Tibial artery (tissue), 4 donors: Measurements from ENCODE around the gene CPNE4.

ENCODE experiments used
- DNase-seq, 2 donors: peaks; one replicate each; pipeline ENCODE4 v3.0.0-alpha.2; 2019
- H3K27ac ChIP-seq, 2 donors: fragments of 200-600 bp; sonication (generic) in 1 of 2; 1 replicate in 1 of 2; 2 replicates in 1 of 2; pipeline ENCODE4 v1.5.1; 2018 to 2019; ENCODE audit warnings: mild to moderate bottlenecking in 1 of 2
- H3K27me3 ChIP-seq, 2 donors: fragments of 200-600 bp; sonication (generic) in 1 of 2; one replicate each; pipeline versions ENCODE4 v1.5.1 to v1.6.0; 2016 to 2019
- H3K36me3 ChIP-seq, 3 donors: fragments of 200-600 bp; sonication (generic) in 2 of 3; one replicate each; pipeline ENCODE4 v1.5.1; 2016 to 2019; ENCODE audit warnings: mild to moderate bottlenecking in 2 of 3
- H3K4me1 ChIP-seq, 4 donors: fragments of 200-600 bp; sonication (generic) in 2 of 4; 1 replicate in 3 of 4; 2 replicates in 1 of 4; pipeline ENCODE4 v1.5.1; 2016 to 2019
- H3K4me3 ChIP-seq, 2 donors: fragments of 200-600 bp; sonication (generic) in 1 of 2; 1 replicate in 1 of 2; 2 replicates in 1 of 2; pipeline ENCODE4 v1.5.1; 2018 to 2019; ENCODE audit warnings: mild to moderate bottlenecking in 2 of 2
- H3K9me3 ChIP-seq, 3 donors: fragments of 200-600 bp; sonication (generic) in 1 of 3; one replicate each; pipeline ENCODE4 v1.5.1; 2016 to 2019
- intact Hi-C: fragments of 100-400 bp; cut with DNase I; formaldehyde crosslinking; loops from one replicate; pipeline ENCODE4 v1.15.0; 2023; ENCODE audit warnings: low total_unique reads
- TF ChIP-seq, protein P1 (sequence below), 2 experiments: fragments of 200-600 bp in 1 of 2; fragments of 450-650 bp in 1 of 2; IDR thresholded peaks; one replicate each; pipeline ENCODE4 v1.5.1; 2017 to 2019; ENCODE audit warnings: antibody characterized with exemption in 2 of 2, mild to moderate bottlenecking in 1 of 2, moderate library complexity in 1 of 2

The CPNE4 gene

DNA sequence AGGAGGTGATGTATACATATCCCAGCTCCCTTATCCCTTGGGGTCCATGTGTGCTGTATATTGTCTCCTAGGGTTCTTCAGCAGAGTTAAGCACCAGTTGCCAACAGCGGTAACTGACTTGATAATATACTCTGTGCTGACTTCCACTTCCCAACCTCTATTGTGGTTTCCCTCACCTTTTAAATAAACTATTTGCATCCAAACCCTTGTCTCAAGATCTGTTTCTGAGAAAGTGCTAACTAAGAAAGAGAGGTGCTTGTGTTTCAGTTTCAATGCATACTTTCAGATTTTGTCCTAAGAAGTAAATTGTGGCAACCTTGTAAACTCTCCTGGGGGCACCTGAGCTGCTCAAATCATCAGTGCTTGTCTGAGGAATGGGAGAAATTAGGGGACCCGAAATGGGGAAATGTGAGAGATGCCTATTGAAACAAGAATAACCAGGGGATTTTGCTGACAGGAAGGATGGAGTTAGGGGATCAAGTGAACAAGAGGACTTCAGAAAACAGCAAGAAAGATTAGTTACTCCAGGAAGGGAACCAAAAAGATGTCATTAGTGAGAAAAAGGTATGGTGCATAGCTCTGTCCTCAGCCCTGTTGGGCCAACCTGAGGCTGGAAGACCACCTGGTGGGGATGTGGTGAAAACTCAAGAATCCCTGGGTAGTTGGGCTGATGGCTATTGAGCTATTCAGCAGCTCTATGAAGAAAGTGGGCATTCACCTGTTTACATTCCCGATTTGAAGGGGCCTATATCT lies 481.1 kb downstream of the CPNE4 start:
- TF ChIP-seq, protein P1, sequence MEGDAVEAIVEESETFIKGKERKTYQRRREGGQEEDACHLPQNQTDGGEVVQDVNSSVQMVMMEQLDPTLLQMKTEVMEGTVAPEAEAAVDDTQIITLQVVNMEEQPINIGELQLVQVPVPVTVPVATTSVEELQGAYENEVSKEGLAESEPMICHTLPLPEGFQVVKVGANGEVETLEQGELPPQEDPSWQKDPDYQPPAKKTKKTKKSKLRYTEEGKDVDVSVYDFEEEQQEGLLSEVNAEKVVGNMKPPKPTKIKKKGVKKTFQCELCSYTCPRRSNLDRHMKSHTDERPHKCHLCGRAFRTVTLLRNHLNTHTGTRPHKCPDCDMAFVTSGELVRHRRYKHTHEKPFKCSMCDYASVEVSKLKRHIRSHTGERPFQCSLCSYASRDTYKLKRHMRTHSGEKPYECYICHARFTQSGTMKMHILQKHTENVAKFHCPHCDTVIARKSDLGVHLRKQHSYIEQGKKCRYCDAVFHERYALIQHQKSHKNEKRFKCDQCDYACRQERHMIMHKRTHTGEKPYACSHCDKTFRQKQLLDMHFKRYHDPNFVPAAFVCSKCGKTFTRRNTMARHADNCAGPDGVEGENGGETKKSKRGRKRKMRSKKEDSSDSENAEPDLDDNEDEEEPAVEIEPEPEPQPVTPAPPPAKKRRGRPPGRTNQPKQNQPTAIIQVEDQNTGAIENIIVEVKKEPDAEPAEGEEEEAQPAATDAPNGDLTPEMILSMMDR (IDR thresholded peaks at IDR 0.05): no peak
- intact Hi-C loops: no loop called here
- H3K4me1 ChIP-seq: no peaks in the 10 kb centered on the region

DNA sequence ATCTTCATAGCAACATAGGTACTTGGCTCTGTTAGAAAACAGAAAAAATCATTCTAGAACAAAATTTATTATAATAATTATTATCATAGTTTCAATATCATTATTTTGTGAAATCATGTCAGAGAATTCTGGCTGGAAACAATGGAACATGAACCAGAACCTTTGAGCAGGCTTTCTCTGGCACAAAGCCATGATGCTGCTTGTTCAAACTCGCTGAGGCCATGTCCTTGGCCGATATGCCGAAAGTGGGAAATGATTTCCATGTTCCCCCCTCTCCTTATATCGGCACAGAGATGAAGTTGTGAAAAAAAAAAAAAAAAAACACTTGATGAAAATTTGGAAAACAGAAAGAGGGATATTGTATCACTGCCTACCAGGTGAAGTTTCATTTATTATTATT lies 483.1 kb downstream of the CPNE4 start:
- TF ChIP-seq, protein P1 (IDR thresholded peaks at IDR 0.05): no peak
- no peak for DNase-seq
- Histone ChIP-seq H3K27me3 (no peaks in the 10 kb centered on the region), H3K4me3 (no peak overlapping the region), H3K4me1 (no peaks in the 10 kb centered on the region), H3K36me3 (no peaks in the 10 kb centered on the region), H3K27ac (no peak overlapping the region), H3K9me3 (no peaks in the 10 kb centered on the region)
- intact Hi-C loops: no loop called here

More for the DNA sequence above, 481.1 kb downstream of the CPNE4 start:
- no peaks in the 10 kb centered on the region for H3K36me3 ChIP-seq
- no peaks in the 10 kb centered on the region for H3K9me3 ChIP-seq
- H3K27me3 ChIP-seq: no peaks in the 10 kb centered on the region
- no peak for DNase-seq
- no peak overlapping the region for H3K27ac ChIP-seq
- no peak overlapping the region for H3K4me3 ChIP-seq

DNA sequence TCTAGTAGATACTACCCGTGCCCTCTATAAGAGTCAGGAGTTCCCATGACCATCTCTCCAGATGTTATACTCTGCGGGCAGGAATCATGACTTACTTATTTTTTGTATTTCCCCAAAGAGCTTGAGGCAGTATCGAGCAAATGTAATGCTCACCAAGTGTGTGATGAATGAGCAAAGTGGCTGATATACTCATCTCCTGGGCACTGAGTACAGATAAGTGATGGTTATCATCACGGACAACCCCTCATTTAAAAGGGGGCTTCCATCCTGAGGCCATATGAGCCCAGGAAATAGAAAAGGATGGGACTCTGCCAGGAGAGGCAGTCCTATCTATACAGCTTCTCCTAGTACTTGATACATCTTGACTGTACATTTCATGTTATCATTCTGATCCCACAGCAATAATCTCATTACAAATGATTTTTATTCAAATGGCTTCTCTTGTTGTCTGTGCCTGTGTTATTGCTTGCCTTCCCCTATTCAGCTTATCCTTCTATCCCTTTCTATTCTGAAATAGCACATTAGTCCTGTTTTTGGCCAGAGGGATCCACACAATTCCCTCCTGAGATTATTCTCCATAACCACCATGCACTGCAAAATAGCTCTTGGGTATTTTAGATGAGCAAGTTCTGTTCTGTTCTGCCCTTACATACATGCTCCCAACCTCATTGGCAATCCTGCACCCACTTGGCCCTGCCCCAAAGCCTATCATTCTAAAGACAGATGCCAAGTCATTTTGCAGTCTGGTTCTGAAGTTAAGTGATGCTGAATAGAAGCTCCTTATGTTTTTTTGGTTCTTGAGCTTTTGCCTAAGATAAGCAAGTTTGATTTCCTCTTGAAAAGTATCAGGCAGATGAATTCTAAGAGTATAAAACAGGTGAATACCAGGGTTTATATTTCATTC lies 484.0 kb downstream of the CPNE4 start:
- no peaks in the 10 kb centered on the region for H3K36me3 ChIP-seq
- H3K27me3 ChIP-seq: no peaks in the 10 kb centered on the region
- TF ChIP-seq, protein P1 (IDR thresholded peaks at IDR 0.05): no peak
- no peak overlapping the region for H3K4me3 ChIP-seq
- H3K9me3 ChIP-seq: no peaks in the 10 kb centered on the region
- no peak overlapping the region for H3K27ac ChIP-seq
- DNase-seq: no peak
- H3K4me1 ChIP-seq: no peaks in the 10 kb centered on the region
- intact Hi-C loops: no loop called here

DNA sequence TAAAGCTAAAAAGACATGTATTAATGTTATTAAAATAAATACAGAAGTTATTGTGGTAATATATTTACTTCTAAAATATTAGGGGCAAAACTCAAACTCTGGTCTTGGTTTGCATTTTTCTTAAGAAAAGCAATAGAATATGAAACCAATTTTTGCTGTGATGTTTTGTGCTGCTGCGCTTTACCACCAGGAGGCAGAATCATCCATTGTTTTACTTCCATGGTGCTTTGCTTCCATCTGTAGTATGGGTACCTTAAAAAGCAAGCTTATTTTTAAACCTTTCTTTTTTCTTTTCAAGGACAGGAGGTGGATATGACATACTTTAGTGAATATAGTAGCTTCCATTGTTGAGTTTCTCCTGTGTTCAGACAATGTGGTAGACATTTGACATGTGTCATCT lies 485.5 kb downstream of the CPNE4 start:
- intact Hi-C loops: no loop called here
- DNase-seq: no peak
- no peaks in the 10 kb centered on the region for H3K9me3 ChIP-seq
- TF ChIP-seq, protein P1 (IDR thresholded peaks at IDR 0.05): no peak
- H3K27ac ChIP-seq: no peak overlapping the region
- H3K27me3 ChIP-seq: no peaks in the 10 kb centered on the region
- no peaks in the 10 kb centered on the region for H3K4me1 ChIP-seq
- no peaks in the 10 kb centered on the region for H3K36me3 ChIP-seq
- H3K4me3 ChIP-seq: no peak overlapping the region

DNA sequence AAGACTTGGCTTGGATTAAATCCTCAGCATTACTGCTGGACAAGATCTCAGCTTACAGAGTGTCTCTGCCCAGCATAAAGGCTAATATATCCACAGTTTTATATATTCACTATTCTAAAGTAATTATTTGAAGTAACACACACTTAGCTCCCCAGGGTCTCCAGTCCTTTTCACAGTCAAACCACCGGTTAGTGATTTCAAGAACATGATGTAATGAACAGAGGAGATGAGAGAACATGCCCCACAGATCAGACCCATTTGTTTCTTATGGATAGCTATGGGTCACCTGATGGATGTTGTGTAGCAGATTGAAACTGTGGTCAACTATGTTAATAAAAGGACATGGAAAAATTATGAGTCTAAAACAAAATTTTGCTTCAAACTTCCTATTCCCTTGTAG lies 487.2 kb downstream of the CPNE4 start:
- intact Hi-C loops: no loop called here
- Histone ChIP-seq H3K36me3 (no peaks in the 10 kb centered on the region), H3K27me3 (no peaks in the 10 kb centered on the region), H3K27ac (no peak overlapping the region), H3K4me1 (peaks cover 0 to 6% (median 2%) of the 10 kb centered on the region in 4 donors), H3K4me3 (no peak overlapping the region), H3K9me3 (no peaks in the 10 kb centered on the region)
- TF ChIP-seq, protein P1 (IDR thresholded peaks at IDR 0.05): no peak
- no peak for DNase-seq
